ENCODE data around the gene SPATA24.
"Not testable (repeated sequence)": the region's sequence is repeated elsewhere in the genome, so short reads cannot be mapped to it uniquely, and the experiment has no call there.

The SPATA24 gene

GRCh38 chr5:139394123-139394653 is 9.7 kb downstream of the SPATA24 start:
- no peak for DNase-seq

GRCh38 chr5:139393497-139394122 is 10.3 kb downstream of the SPATA24 start:
- DNase-seq = no peak

GRCh38 chr5:139392678-139393496 is 11.0 kb downstream of the SPATA24 start:
- DNase-seq = peak; percentile 70

GRCh38 chr5:139392324-139392677 is 11.6 kb downstream of the SPATA24 start:
- no peak for DNase-seq

- DNase-seq = no peak
These were observed 12.1 kb downstream of the SPATA24 start for GRCh38 chr5:139391570-139392323.

- no peak for DNase-seq
These were observed 13.0 kb downstream of the SPATA24 start for GRCh38 chr5:139390639-139391569.

GRCh38 chr5:139389701-139390638 is 13.9 kb downstream of the SPATA24 start, which contains the start of gene MZB1:
Gene MZB1, minus strand, starts transcription at chr5:139389913. Its CDS starts 57 bp downstream, at chr5:139389856.
- peak; percentile 92 for DNase-seq

GRCh38 chr5:139388198-139388821 is 15.6 kb downstream of the SPATA24 start:
- DNase-seq = no peak

- no peak for DNase-seq
These were observed 16.2 kb downstream of the SPATA24 start for GRCh38 chr5:139387611-139388197.

GRCh38 chr5:139386956-139387355 is 16.9 kb downstream of the SPATA24 start:
- DNase-seq = not testable (repeated sequence)

GRCh38 chr5:139386050-139386438 is 17.8 kb downstream of the SPATA24 start:
- DNase-seq = no peak

- DNase-seq = no peak
These were observed 18.5 kb downstream of the SPATA24 start for GRCh38 chr5:139385061-139386049.

- DNase-seq = no peak
These were observed 19.3 kb downstream of the SPATA24 start for GRCh38 chr5:139384591-139385051.

GRCh38 chr5:139383993-139384590 is 19.8 kb downstream of the SPATA24 start:
- DNase-seq = no peak

- DNase-seq = no peak
These were observed 20.5 kb downstream of the SPATA24 start, which contains the start of gene SLC23A1 for GRCh38 chr5:139383275-139383992. Gene SLC23A1, minus strand, starts transcription at chr5:139383297. Its CDS starts 44 bp downstream, at chr5:139383253.

- no peak for DNase-seq
These were observed 21.1 kb downstream of the SPATA24 start for GRCh38 chr5:139382807-139383206.
